GM23338 (cell line): Measurements from ENCODE around the gene DPYD. TPM values are rescaled to one million over a fixed set of nuclear protein-coding genes. Genes with fewer than 3 reads are reported as not detected.

Source experiments
- ATAC-seq: fragments of 200-7000 bp; cut with Tn5 transposase; 3 replicates; pipeline ENCODE4 v1.9.1; 2020
- DNase-seq: peaks from one replicate; pipeline ENCODE4 v3.0.0-alpha.2; 2015; ENCODE audit warnings: low spot score
- H2AFZ ChIP-seq: fragments of 200-600 bp; sonication (generic); 2 replicates; pipeline ENCODE4 v1.8.0; 2016; ENCODE audit warnings: antibody characterized with exemption, mild to moderate bottlenecking, moderate library complexity
- H3F3A ChIP-seq: fragments of 200-600 bp; sonication (generic); replicated peaks from 2 replicates; pipeline ENCODE4 v1.8.0; 2017; ENCODE audit warnings: antibody characterized with exemption, mixed run types, low read depth
- H3K27ac ChIP-seq: fragments of 200-600 bp; sonication (generic); 2 replicates; pipeline ENCODE4 v1.6.1; 2016; ENCODE audit warnings: low read depth
- H3K27me3 ChIP-seq: fragments of 200-600 bp; sonication (generic); 2 replicates; pipeline ENCODE4 v1.8.0; 2016; ENCODE audit warnings: mild to moderate bottlenecking, mixed run types, moderate library complexity; ENCODE audit not compliant: insufficient read depth
- H3K36me3 ChIP-seq: fragments of 200-600 bp; sonication (generic); 2 replicates; pipeline ENCODE4 v1.8.0; 2016; ENCODE audit warnings: mild to moderate bottlenecking; ENCODE audit not compliant: insufficient read depth
- H3K4me1 ChIP-seq: fragments of 200-600 bp; sonication (generic); 2 replicates; pipeline ENCODE4 v1.8.0; 2016; ENCODE audit warnings: mild to moderate bottlenecking, moderate library complexity; ENCODE audit not compliant: insufficient read depth
- H3K4me2 ChIP-seq: fragments of 200-600 bp; sonication (generic); 2 replicates; pipeline ENCODE4 v1.7.1; 2017; ENCODE audit warnings: mixed run types
- H3K4me3 ChIP-seq: fragments of 200-600 bp; sonication (generic); 2 replicates; pipeline ENCODE4 v1.6.1; 2016; ENCODE audit warnings: mixed run types
- H3K79me2 ChIP-seq: fragments of 200-600 bp; sonication (generic); replicated peaks from 2 replicates; pipeline ENCODE4 v1.8.0; 2017; ENCODE audit warnings: mild to moderate bottlenecking; ENCODE audit not compliant: insufficient read depth
- H3K9me2 ChIP-seq: fragments of 200-600 bp; sonication (generic); 2 replicates; pipeline ENCODE4 v1.8.0; 2017; ENCODE audit not compliant: insufficient read depth
- H4K20me1 ChIP-seq: fragments of 200-600 bp; sonication (generic); replicated peaks from 2 replicates; pipeline ENCODE4 v1.8.0; 2017; ENCODE audit warnings: mild to moderate bottlenecking; ENCODE audit not compliant: insufficient read depth
- H3K27ac Mint-ChIP-seq: 2 replicates; pipeline ENCODE4 v1.8.0; 2020; ENCODE audit warnings: inconsistent platforms, mild to moderate bottlenecking, moderate library complexity, mixed read lengths
- H3K27me3 Mint-ChIP-seq: 3 replicates; pipeline ENCODE4 v1.8.0; 2022; ENCODE audit warnings: low read depth, mild to moderate bottlenecking, moderate library complexity, mixed read lengths, inconsistent platforms; ENCODE audit not compliant: insufficient read depth, poor library complexity
- H3K36me3 Mint-ChIP-seq: 3 replicates; pipeline ENCODE4 v1.8.0; 2021; ENCODE audit warnings: low read depth, mild to moderate bottlenecking, inconsistent platforms, moderate library complexity, mixed read lengths
- H3K4me1 Mint-ChIP-seq: 3 replicates; pipeline ENCODE4 v1.8.0; 2020; ENCODE audit warnings: mild to moderate bottlenecking, inconsistent platforms, mixed read lengths
- H3K4me3 Mint-ChIP-seq: 3 replicates; pipeline ENCODE4 v1.8.0; 2021; ENCODE audit warnings: moderate library complexity, mild to moderate bottlenecking, inconsistent platforms, mixed read lengths
- H3K9me3 Mint-ChIP-seq: 3 replicates; pipeline ENCODE4 v1.8.0; 2020; ENCODE audit warnings: moderate library complexity, mild to moderate bottlenecking, inconsistent platforms, mixed read lengths
- CREB1 ChIP-seq: fragments of 250-450 bp; sonication (Bioruptor Pico); IDR thresholded peaks from 2 replicates; pipeline ENCODE4 v1.5.0; 2020; ENCODE audit warnings: low read depth, mild to moderate bottlenecking, moderate library complexity
- EZH2phosphoT487 ChIP-seq: fragments of 200-600 bp; sonication (generic); IDR thresholded peaks from one replicate; pipeline ENCODE4 v1.8.1; 2018; ENCODE audit warnings: antibody characterized with exemption; ENCODE audit not compliant: unreplicated experiment
- JUNB ChIP-seq: IDR thresholded peaks from one replicate; pipeline ENCODE4 v1.6.1; 2016; ENCODE audit warnings: antibody characterized with exemption; ENCODE audit not compliant: unreplicated experiment
- POLR2AphosphoS5 ChIP-seq: IDR thresholded peaks from 2 replicates; pipeline ENCODE4 v1.6.1; 2016; ENCODE audit warnings: antibody characterized with exemption, low read depth
- REST ChIP-seq: IDR thresholded peaks from one replicate; pipeline ENCODE4 v1.6.1; 2018; ENCODE audit warnings: antibody characterized with exemption; ENCODE audit not compliant: unreplicated experiment
- STAT1 ChIP-seq: IDR thresholded peaks from one replicate; pipeline ENCODE4 v1.6.1; 2016; ENCODE audit warnings: antibody characterized with exemption; ENCODE audit not compliant: unreplicated experiment
- ZNF114 ChIP-seq: fragments of 250-450 bp; sonication (Bioruptor Pico); IDR thresholded peaks from 2 replicates; pipeline ENCODE4 v1.5.0; 2020; ENCODE audit warnings: mild to moderate bottlenecking, moderate library complexity
- ZNF331 ChIP-seq: fragments of 250-450 bp; sonication (Bioruptor Pico); IDR thresholded peaks from 2 replicates; pipeline ENCODE4 v1.5.0; 2020; ENCODE audit warnings: low read depth, mild to moderate bottlenecking, moderate library complexity
- polyA plus RNA-seq: library from polyadenylated mRNA; unstranded; fragments of >200 nt; fragmentation: Nextera tagmentation; extraction: Ambion mirVana; gene quantifications from 2 replicates; pipeline ENCODE4 v1.2.1, GENCODE V29; 2016
- total RNA-seq: library from RNA; depleted of rRNA; stranded (reverse); fragments of >200 nt; shearing (Covaris generic); gene quantifications from 2 replicates; pipeline ENCODE4 v1.2.3, GENCODE V29; 2014
- TF ChIP-seq, protein P1 (sequence below): fragments of 250-450 bp; sonication (Bioruptor Pico); IDR thresholded peaks from 2 replicates; pipeline ENCODE4 v1.5.0; 2020; ENCODE audit warnings: mild to moderate bottlenecking, moderate library complexity

Gene DPYD
- total and polyA plus RNA-seq, 2 experiments from 2014 or later: 0.50 to 1.6 TPM

GRCh38 chr1:97505816-97506215, 415.0 kb downstream of the DPYD start:
- no peak for ATAC-seq
- Histone ChIP-seq H3K79me2 (no peaks in the 10 kb centered on the region), H3K27me3 (no peaks in the 10 kb centered on the region), H3K4me3 (no peak overlapping the region), H3F3A (no peaks in the 10 kb centered on the region), H3K4me2 (no peak overlapping the region), H3K9me2 (no peaks in the 10 kb centered on the region), H3K36me3 (no peaks in the 10 kb centered on the region), H2AFZ (no peak overlapping the region), H3K4me1 (no peaks in the 10 kb centered on the region), H4K20me1 (no peaks in the 10 kb centered on the region), H3K27ac (no peak overlapping the region)
- Mint-ChIP-seq H3K4me3 (no peak overlapping the region), H3K27me3 (no peaks in the 10 kb centered on the region), H3K4me1 (no peaks in the 10 kb centered on the region; the same call in 2 of the 3 replicates), H3K9me3 (no peaks in the 10 kb centered on the region), H3K27ac (no peak overlapping the region), H3K36me3 (no peaks in the 10 kb centered on the region)
- no peak for DNase-seq
- no peak for TF ChIP-seq JUNB
- TF ChIP-seq, protein P1, sequence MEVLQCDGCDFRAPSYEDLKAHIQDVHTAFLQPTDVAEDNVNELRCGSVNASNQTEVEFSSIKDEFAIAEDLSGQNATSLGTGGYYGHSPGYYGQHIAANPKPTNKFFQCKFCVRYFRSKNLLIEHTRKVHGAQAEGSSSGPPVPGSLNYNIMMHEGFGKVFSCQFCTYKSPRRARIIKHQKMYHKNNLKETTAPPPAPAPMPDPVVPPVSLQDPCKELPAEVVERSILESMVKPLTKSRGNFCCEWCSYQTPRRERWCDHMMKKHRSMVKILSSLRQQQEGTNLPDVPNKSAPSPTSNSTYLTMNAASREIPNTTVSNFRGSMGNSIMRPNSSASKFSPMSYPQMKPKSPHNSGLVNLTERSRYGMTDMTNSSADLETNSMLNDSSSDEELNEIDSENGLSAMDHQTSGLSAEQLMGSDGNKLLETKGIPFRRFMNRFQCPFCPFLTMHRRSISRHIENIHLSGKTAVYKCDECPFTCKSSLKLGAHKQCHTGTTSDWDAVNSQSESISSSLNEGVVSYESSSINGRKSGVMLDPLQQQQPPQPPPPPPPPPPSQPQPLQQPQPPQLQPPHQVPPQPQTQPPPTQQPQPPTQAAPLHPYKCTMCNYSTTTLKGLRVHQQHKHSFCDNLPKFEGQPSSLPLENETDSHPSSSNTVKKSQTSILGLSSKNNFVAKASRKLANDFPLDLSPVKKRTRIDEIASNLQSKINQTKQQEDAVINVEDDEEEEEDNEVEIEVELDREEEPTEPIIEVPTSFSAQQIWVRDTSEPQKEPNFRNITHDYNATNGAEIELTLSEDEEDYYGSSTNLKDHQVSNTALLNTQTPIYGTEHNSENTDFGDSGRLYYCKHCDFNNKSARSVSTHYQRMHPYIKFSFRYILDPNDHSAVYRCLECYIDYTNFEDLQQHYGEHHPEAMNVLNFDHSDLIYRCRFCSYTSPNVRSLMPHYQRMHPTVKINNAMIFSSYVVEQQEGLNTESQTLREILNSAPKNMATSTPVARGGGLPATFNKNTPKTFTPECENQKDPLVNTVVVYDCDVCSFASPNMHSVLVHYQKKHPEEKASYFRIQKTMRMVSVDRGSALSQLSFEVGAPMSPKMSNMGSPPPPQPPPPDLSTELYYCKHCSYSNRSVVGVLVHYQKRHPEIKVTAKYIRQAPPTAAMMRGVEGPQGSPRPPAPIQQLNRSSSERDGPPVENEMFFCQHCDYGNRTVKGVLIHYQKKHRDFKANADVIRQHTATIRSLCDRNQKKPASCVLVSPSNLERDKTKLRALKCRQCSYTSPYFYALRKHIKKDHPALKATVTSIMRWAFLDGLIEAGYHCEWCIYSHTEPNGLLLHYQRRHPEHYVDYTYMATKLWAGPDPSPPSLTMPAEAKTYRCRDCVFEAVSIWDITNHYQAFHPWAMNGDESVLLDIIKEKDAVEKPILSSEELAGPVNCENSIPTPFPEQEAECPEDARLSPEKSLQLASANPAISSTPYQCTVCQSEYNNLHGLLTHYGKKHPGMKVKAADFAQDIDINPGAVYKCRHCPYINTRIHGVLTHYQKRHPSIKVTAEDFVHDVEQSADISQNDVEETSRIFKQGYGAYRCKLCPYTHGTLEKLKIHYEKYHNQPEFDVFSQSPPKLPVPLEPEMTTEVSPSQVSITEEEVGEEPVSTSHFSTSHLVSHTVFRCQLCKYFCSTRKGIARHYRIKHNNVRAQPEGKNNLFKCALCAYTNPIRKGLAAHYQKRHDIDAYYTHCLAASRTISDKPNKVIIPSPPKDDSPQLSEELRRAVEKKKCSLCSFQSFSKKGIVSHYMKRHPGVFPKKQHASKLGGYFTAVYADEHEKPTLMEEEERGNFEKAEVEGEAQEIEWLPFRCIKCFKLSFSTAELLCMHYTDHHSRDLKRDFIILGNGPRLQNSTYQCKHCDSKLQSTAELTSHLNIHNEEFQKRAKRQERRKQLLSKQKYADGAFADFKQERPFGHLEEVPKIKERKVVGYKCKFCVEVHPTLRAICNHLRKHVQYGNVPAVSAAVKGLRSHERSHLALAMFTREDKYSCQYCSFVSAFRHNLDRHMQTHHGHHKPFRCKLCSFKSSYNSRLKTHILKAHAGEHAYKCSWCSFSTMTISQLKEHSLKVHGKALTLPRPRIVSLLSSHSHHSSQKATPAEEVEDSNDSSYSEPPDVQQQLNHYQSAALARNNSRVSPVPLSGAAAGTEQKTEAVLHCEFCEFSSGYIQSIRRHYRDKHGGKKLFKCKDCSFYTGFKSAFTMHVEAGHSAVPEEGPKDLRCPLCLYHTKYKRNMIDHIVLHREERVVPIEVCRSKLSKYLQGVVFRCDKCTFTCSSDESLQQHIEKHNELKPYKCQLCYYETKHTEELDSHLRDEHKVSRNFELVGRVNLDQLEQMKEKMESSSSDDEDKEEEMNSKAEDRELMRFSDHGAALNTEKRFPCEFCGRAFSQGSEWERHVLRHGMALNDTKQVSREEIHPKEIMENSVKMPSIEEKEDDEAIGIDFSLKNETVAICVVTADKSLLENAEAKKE (CRISPR knock-in tag): no peak
- TF ChIP-seq STAT1: no peak
- TF ChIP-seq ZNF114 (CRISPR knock-in tag): no peak
- TF ChIP-seq EZH2phosphoT487: no peak
- TF ChIP-seq POLR2AphosphoS5: no peak
- TF ChIP-seq REST: no peak
- no peak for TF ChIP-seq CREB1 (CRISPR knock-in tag)
- no peak for TF ChIP-seq ZNF331 (CRISPR knock-in tag)
